HEK293 (cell line): Measurements from ENCODE around the gene ROBO1.
"Not testable (repeated sequence)": the region's sequence is repeated elsewhere in the genome, so short reads cannot be mapped to it uniquely, and the experiment has no call there.

Experiments used
- CTCF ChIP-seq: fragments of 450-650 bp; formaldehyde crosslinking; IDR thresholded peaks from 2 replicates; pipeline ENCODE4 v1.5.1; 2016; ENCODE audit warnings: missing biosample characterization, missing genetic modification characterization
- GLI2 ChIP-seq: fragments of 450-650 bp; formaldehyde crosslinking; IDR thresholded peaks from 2 replicates; pipeline ENCODE4; 2017; ENCODE audit warnings: missing biosample characterization, missing genetic modification characterization, low read depth, borderline replicate concordance
- REST ChIP-seq: fragments of 450-650 bp; formaldehyde crosslinking; IDR thresholded peaks from 2 replicates; pipeline ENCODE4 v1.5.1; 2016; ENCODE audit warnings: missing biosample characterization, missing genetic modification characterization
- ZBTB10 ChIP-seq: fragments of 450-650 bp; formaldehyde crosslinking; IDR thresholded peaks from 2 replicates; pipeline ENCODE4 v1.5.1; 2016; ENCODE audit warnings: missing biosample characterization, missing genetic modification characterization
- ZBTB8A ChIP-seq: fragments of 450-650 bp; formaldehyde crosslinking; IDR thresholded peaks from 2 replicates; pipeline ENCODE4 v1.5.1; 2016; ENCODE audit warnings: missing biosample characterization, missing genetic modification characterization
- ZNF24 ChIP-seq: fragments of 450-650 bp; formaldehyde crosslinking; IDR thresholded peaks from 2 replicates; pipeline ENCODE4 v1.5.1; 2016; ENCODE audit warnings: missing biosample characterization, missing genetic modification characterization
- ZNF555 ChIP-seq: fragments of 450-650 bp; formaldehyde crosslinking; conservative IDR thresholded peaks from 2 replicates; pipeline ENCODE4 v1.5.1; 2017; ENCODE audit warnings: missing biosample characterization, mild to moderate bottlenecking, missing genetic modification characterization, inconsistent platforms
- ZNF624 ChIP-seq: fragments of 450-650 bp; formaldehyde crosslinking; IDR thresholded peaks from 2 replicates; pipeline ENCODE4 v1.5.1; 2017; ENCODE audit warnings: missing biosample characterization, missing genetic modification characterization

GRCh38 chr3:78724364-78724763 lies 1043.4 kb downstream of the ROBO1 start:
- not testable (repeated sequence) for TF ChIP-seq ZNF24 (tag by site-specific recombination); ZBTB10; GLI2 (tag by site-specific recombination); CTCF (tag by site-specific recombination); ZNF624 (tag by site-specific recombination); REST; ZBTB8A; ZNF555 (tag by site-specific recombination)
